HCT116 (cell line): Measurements from ENCODE around the gene CNTNAP2. TPM values are rescaled to one million over a fixed set of nuclear protein-coding genes. Genes with fewer than 3 reads are reported as not detected.

Experiments used
- ATAC-seq: fragments of 200-7000 bp; cut with Tn5 transposase; 2 replicates; pipeline ENCODE4 v1.9.1; 2020; ENCODE audit warnings: mild to moderate bottlenecking, moderate library complexity
- BruUV-seq: library from RNA; stranded (reverse); fragments of 400-500 nt; replicated peaks from 2 replicates; lab custom pipeline; 2021; lab: Mats Ljungman, UMichigan
- CTCF ChIA-PET: fragments of 300-600 bp; sonication (Branson Sonifier 250); formaldehyde crosslinking; loops from one replicate; lab custom pipeline; 2021; ENCODE audit warnings: antibody characterized with exemption; lab: Charles Lee
- POLR2A ChIA-PET: fragments of 300-600, 350-600 bp; sonication (Branson Sonifier 250); formaldehyde crosslinking; loops from one replicate; lab custom pipeline; 2021; ENCODE audit warnings: antibody characterized with exemption; lab: Charles Lee
- RAD21 ChIA-PET, 2 experiments: fragments of 300-600 bp; sonication (Branson Sonifier 250); formaldehyde crosslinking; loops; one replicate each; lab custom pipeline; 2023; ENCODE audit warnings: low total read pairs in 2 of 2; ENCODE audit not compliant: uncharacterized antibody in 2 of 2, unreplicated experiment in 2 of 2, low non-redundant PET in 1 of 2; lab: Charles Lee
- DNase-seq: peaks from one replicate; pipeline ENCODE4 v3.0.0-alpha.2; 2010; ENCODE audit warnings: low read depth, low spot score
- H2AFZ ChIP-seq: fragments of 200-600 bp; shearing (Covaris generic), sonication (generic); 2 replicates; pipeline ENCODE4 v1.6.1; 2017; ENCODE audit warnings: low read depth, mixed run types, mixed read lengths, antibody characterized with exemption, low read length; ENCODE audit not compliant: poor library complexity, severe bottlenecking
- H3K27ac ChIP-seq: 2 replicates; pipeline ENCODE4 v1.5.1; 2012; ENCODE audit warnings: low read depth, low read length
- H3K27me3 ChIP-seq: fragments of 200-600 bp; sonication (generic); 2 replicates; pipeline ENCODE4 v1.6.1; 2016; ENCODE audit warnings: mixed run types, low read length, mixed read lengths; ENCODE audit not compliant: insufficient read depth
- H3K36me3 ChIP-seq, 2 experiments: fragments of 200-500 bp in 1 of 2; fragments of 200-600 bp in 1 of 2; sonication (Bioruptor generic) in 1 of 2; sonication (generic) in 1 of 2; 2 replicates each; pipeline versions ENCODE4 v1.5.1 to v1.6.1; 2014 to 2016; ENCODE audit warnings: low read length in 2 of 2, inconsistent platforms in 1 of 2, mixed read lengths in 1 of 2, mixed run types in 1 of 2; ENCODE audit not compliant: insufficient read depth in 2 of 2, control insufficient read depth in 1 of 2
- H3K4me1 ChIP-seq, 2 experiments: fragments of 200-600 bp in 1 of 2; sonication (generic) in 1 of 2; 2 replicates each; pipeline versions ENCODE4 v1.5.1 to v1.6.1; 2012 to 2017; ENCODE audit warnings: low read length in 2 of 2, inconsistent platforms in 1 of 2, mild to moderate bottlenecking in 1 of 2, mixed read lengths in 1 of 2, mixed run types in 1 of 2, moderate library complexity in 1 of 2; ENCODE audit not compliant: insufficient read depth in 2 of 2, control insufficient read depth in 1 of 2
- H3K4me2 ChIP-seq: fragments of 200-600 bp; sonication (generic); 2 replicates; pipeline ENCODE4 v1.6.1; 2017; ENCODE audit warnings: mixed run types, low read length, mixed read lengths
- H3K4me3 ChIP-seq, 2 experiments: fragments of 200-600 bp in 1 of 2; sonication (generic) in 1 of 2; replicated peaks in 1 of 2; 2 replicates each; pipeline ENCODE4 v1.5.1; 2011 to 2016; ENCODE audit warnings: low read length in 2 of 2, control low read depth in 1 of 2, low read depth in 1 of 2, mild to moderate bottlenecking in 1 of 2, mixed read lengths in 1 of 2, mixed run types in 1 of 2
- H3K79me2 ChIP-seq: fragments of 200-600 bp; sonication (generic); 2 replicates; pipeline ENCODE4 v1.6.1; 2017; ENCODE audit warnings: mild to moderate bottlenecking, mixed run types, low read length, moderate library complexity, mixed read lengths; ENCODE audit not compliant: insufficient read depth
- H3K9ac ChIP-seq: fragments of 200-600 bp; sonication (generic); 2 replicates; pipeline ENCODE4 v1.6.1; 2016; ENCODE audit warnings: low read length, mixed read lengths
- H3K9me2 ChIP-seq: fragments of 200-600 bp; sonication (generic), shearing (Covaris generic); 2 replicates; pipeline ENCODE4 v1.6.1; 2017; ENCODE audit warnings: mixed run types, mild to moderate bottlenecking, moderate library complexity; ENCODE audit not compliant: insufficient read depth
- H3K9me3 ChIP-seq, 2 experiments: fragments of 200-500 bp in 1 of 2; fragments of 200-600 bp in 1 of 2; sonication (Bioruptor generic) in 1 of 2; sonication (generic) in 1 of 2; 2 replicates each; pipeline ENCODE4 v1.6.1; 2014 to 2017; ENCODE audit warnings: low read length in 2 of 2, mixed read lengths in 2 of 2, inconsistent platforms in 1 of 2, low read depth in 1 of 2, mild to moderate bottlenecking in 1 of 2, mixed run types in 1 of 2, moderate library complexity in 1 of 2; ENCODE audit not compliant: control insufficient read depth in 1 of 2, insufficient read depth in 1 of 2
- H4K20me1 ChIP-seq: fragments of 200-600 bp; sonication (generic), shearing (Covaris generic); 2 replicates; pipeline ENCODE4 v1.6.1; 2017; ENCODE audit warnings: mixed run types, mild to moderate bottlenecking, moderate library complexity; ENCODE audit not compliant: insufficient read depth
- CBX3 ChIP-seq: IDR thresholded peaks from 2 replicates; pipeline ENCODE4 v1.6.1; 2012; ENCODE audit warnings: low read depth
- CTCF ChIP-seq, 3 experiments: fragments of 200-600 bp in 1 of 3; sonication (generic) in 1 of 3; IDR thresholded peaks in 2 of 3; conservative IDR thresholded peaks in 1 of 3; 2 replicates each; pipeline ENCODE4 v1.5.1; 2012 to 2017; ENCODE audit warnings: low read depth in 2 of 3, low read length in 2 of 3, antibody characterized with exemption in 1 of 3, borderline replicate concordance in 1 of 3, control low read depth in 1 of 3, mild to moderate bottlenecking in 1 of 3, mixed read lengths in 1 of 3, mixed run types in 1 of 3, moderate library complexity in 1 of 3; ENCODE audit not compliant: insufficient read depth in 1 of 3
- ELF1 ChIP-seq: IDR thresholded peaks from 2 replicates; pipeline ENCODE4 v1.6.1; 2012; ENCODE audit warnings: low read depth, borderline replicate concordance
- EZH2 ChIP-seq: fragments of 200-600 bp; sonication (generic); IDR thresholded peaks from 2 replicates; pipeline ENCODE4 v1.6.1; 2017; ENCODE audit warnings: antibody characterized with exemption, mixed run types
- EZH2phosphoT487 ChIP-seq: fragments of 200-600 bp; IDR thresholded peaks from 2 replicates; pipeline ENCODE4 v1.6.1; 2018; ENCODE audit warnings: antibody characterized with exemption, borderline replicate concordance
- JUND ChIP-seq: IDR thresholded peaks from 2 replicates; pipeline ENCODE4 v1.6.1; 2012
- MAX ChIP-seq: IDR thresholded peaks from 2 replicates; pipeline ENCODE4 v1.6.1; 2012
- POLR2AphosphoS5 ChIP-seq: IDR thresholded peaks from 2 replicates; pipeline ENCODE4 v1.6.1; 2011; ENCODE audit warnings: mild to moderate bottlenecking, low read depth, low read length, moderate library complexity
- RAD21 ChIP-seq: IDR thresholded peaks from 2 replicates; pipeline ENCODE4 v1.6.1; 2012; ENCODE audit warnings: low read depth, mild to moderate bottlenecking
- SIN3A ChIP-seq: IDR thresholded peaks from 2 replicates; pipeline ENCODE4 v1.6.1; 2012; ENCODE audit warnings: low read depth
- SP1 ChIP-seq: IDR thresholded peaks from 2 replicates; pipeline ENCODE4 v1.6.1; 2012; ENCODE audit warnings: low read depth
- SRF ChIP-seq: IDR thresholded peaks from 2 replicates; pipeline ENCODE4 v1.6.1; 2012; ENCODE audit warnings: low read depth
- ZBTB33 ChIP-seq: IDR thresholded peaks from 2 replicates; pipeline ENCODE4 v1.6.1; 2011; ENCODE audit warnings: mild to moderate bottlenecking, low read length, moderate library complexity; ENCODE audit not compliant: insufficient replicate concordance; ENCODE audit errors: extremely low read depth
- ZFX ChIP-seq: fragments of 450-650 bp; IDR thresholded peaks from 2 replicates; pipeline ENCODE4 v1.6.1; 2017
- ZNF274 ChIP-seq: fragments of 200-500 bp; sonication (Bioruptor generic); IDR thresholded peaks from 2 replicates; pipeline ENCODE4 v1.6.1; 2014; ENCODE audit warnings: mild to moderate bottlenecking, low read depth, low read length, inconsistent platforms
- intact Hi-C: fragments of 100-400 bp; cut with micrococcal nuclease; formaldehyde crosslinking; loops from 2 replicates; pipeline ENCODE4 v1.10.0; 2022
- total RNA-seq: library from RNA; stranded (reverse); gene quantifications from one replicate; pipeline ENCODE4 v1.2.1, GENCODE V29; 2021; ENCODE audit not compliant: unreplicated experiment

CNTNAP2 gene
- total RNA-seq, 1 experiment from 2014 or later = 0.37 TPM

GRCh38 chr7:146146831-146147486 is 30.4 kb downstream of the CNTNAP2 start:
- no peak for ATAC-seq
- TF ChIP-seq CBX3 (no peak), SRF (no peak), EZH2phosphoT487 (no peak), CTCF (IDR thresholded peaks at IDR 0.05 in 2 of 3, conservative IDR thresholded peaks at IDR 0.05 in 1 of 3; ENCODE audit: borderline replicate concordance in 1 of 3, insufficient read depth in 1 of 3, low read depth in 2 of 3, low read length in 2 of 3) (no peak), ZBTB33 (no peak), EZH2 (no peak), ELF1 (no peak), SP1 (no peak), JUND (no peak), ZNF274 (no peak), MAX (no peak), SIN3A (no peak), ZFX (no peak), POLR2AphosphoS5 (no peak), RAD21 (no peak)
- TF ChIP-seq, all 23 proteins: peak for 0
- no peaks in the 10 kb centered on the region for H3K36me3 ChIP-seq
- no peak overlapping the region for H3K4me3 ChIP-seq
- no peaks in the 10 kb centered on the region for H3K27me3 ChIP-seq
- no peak for DNase-seq
- no peaks in the 10 kb centered on the region for H3K9me2 ChIP-seq
- no TSS peak for BruUV-seq
- H3K9me3 ChIP-seq = peaks cover 5 to 29% of the 10 kb centered on the region in 2 experiments; a peak in 2 of 4 replicates
- CTCF ChIA-PET = no interaction called here
- RAD21 ChIA-PET = no interaction called here
- H3K9ac ChIP-seq = no peak overlapping the region
- no peaks in the 10 kb centered on the region for H3K4me1 ChIP-seq
- POLR2A ChIA-PET = no interaction called here
- H2AFZ ChIP-seq = no peak overlapping the region
- H3K79me2 ChIP-seq = no peaks in the 10 kb centered on the region
- no peak overlapping the region for H3K27ac ChIP-seq
- intact Hi-C loops = no loop called here
- H4K20me1 ChIP-seq = no peaks in the 10 kb centered on the region
- no peak overlapping the region for H3K4me2 ChIP-seq
